CD4-positive, alpha-beta T cell treated with Interleukin-15 for 1 hour (primary cell): Measurements from ENCODE around the gene ETS2.

Experiments
- DNase-seq: peaks from one replicate; pipeline ENCODE4 v3.0.0-alpha.2; 2020

ETS2 gene

GRCh38 chr21:38861989-38862683 lies 56.4 kb downstream of the ETS2 start:
- DNase-seq = no peak

DNA sequence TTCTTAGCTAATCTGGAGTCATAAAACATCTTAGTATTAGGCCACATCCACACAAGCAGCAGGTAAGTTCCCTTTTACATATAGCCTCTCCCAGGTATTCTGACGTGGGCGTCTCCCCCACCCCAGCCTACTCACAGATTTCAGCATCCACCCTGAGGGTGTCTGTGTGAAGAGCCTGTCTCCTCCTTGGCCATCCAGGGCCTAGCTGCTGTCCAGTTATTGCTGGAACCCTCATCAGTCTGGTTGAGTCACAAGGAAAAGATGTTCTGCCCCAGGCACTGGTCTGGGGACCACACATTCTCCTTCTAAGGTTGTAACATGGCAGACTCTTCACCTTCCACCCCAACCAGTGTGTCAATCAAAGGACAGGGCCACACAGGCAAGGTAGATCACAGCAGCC lies 57.6 kb downstream of the ETS2 start:
- DNase-seq = no peak

DNA sequence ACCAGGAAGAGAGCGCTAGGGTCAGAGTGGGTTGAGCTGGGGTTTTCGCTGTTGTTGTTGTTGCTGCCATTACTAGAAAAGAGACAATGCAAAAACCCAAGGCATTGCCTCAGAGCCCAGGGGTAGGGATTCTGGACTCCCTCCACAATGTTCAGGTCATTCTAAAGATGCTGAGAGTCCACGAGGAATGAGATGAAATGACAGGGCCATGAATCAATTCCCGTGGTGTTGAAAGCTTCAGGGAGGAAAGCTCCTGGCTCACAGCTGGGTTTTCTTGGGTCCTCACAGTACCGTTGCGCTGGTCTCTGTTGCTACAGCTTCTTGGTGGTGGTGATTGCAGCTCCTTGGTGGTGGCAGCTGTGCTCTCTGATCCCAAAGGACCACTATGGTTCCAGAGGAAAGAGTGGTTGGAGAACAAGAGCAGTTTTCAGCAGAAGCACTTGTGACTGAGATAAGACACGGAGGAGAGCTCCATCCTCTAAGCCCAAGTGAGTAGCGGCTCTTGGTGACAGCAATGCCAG lies 58.2 kb downstream of the ETS2 start:
- DNase-seq = no peak

- DNase-seq = no peak
These were observed 59.2 kb downstream of the ETS2 start for GRCh38 chr21:38864964-38865363.

GRCh38 chr21:38869196-38869595 lies 63.5 kb downstream of the ETS2 start:
- DNase-seq = no peak

GRCh38 chr21:38869946-38870345 lies 64.2 kb downstream of the ETS2 start:
- no peak for DNase-seq
